HEK293 (cell line): ENCODE data around the gene TMEM114.

Source experiments
- BCL11A ChIP-seq: fragments of 450-650 bp; formaldehyde crosslinking; IDR thresholded peaks from 2 replicates; pipeline ENCODE4 v1.5.1; 2016; ENCODE audit warnings: low read depth, missing biosample characterization, missing genetic modification characterization
- REST ChIP-seq: fragments of 450-650 bp; formaldehyde crosslinking; IDR thresholded peaks from 2 replicates; pipeline ENCODE4 v1.5.1; 2016; ENCODE audit warnings: missing biosample characterization, missing genetic modification characterization
- SALL2 ChIP-seq: fragments of 450-650 bp; formaldehyde crosslinking; IDR thresholded peaks from 2 replicates; pipeline ENCODE4 v1.5.0; 2017; ENCODE audit warnings: missing biosample characterization, mild to moderate bottlenecking, missing genetic modification characterization, borderline replicate concordance
- ZNF350 ChIP-seq: fragments of 450-650 bp; formaldehyde crosslinking; IDR thresholded peaks from 2 replicates; pipeline ENCODE4 v1.5.0; 2017; ENCODE audit warnings: missing biosample characterization, mild to moderate bottlenecking, missing genetic modification characterization
- ZNF404 ChIP-seq: fragments of 450-650 bp; formaldehyde crosslinking; IDR thresholded peaks from 2 replicates; pipeline ENCODE4 v1.5.1; 2017; ENCODE audit warnings: missing biosample characterization, missing genetic modification characterization
- ZNF768 ChIP-seq: fragments of 450-650 bp; formaldehyde crosslinking; IDR thresholded peaks from 2 replicates; pipeline ENCODE4 v1.5.1; 2018; ENCODE audit warnings: missing biosample characterization, mild to moderate bottlenecking, missing genetic modification characterization
- ZNF843 ChIP-seq: fragments of 450-650 bp; formaldehyde crosslinking; IDR thresholded peaks from 2 replicates; pipeline ENCODE4 v1.5.1; 2016; ENCODE audit warnings: missing biosample characterization, missing genetic modification characterization
- TF ChIP-seq, protein P1 (sequence below): fragments of 450-650 bp; formaldehyde crosslinking; IDR thresholded peaks from 2 replicates; pipeline ENCODE4 v1.5.1; 2016; ENCODE audit warnings: missing biosample characterization, missing genetic modification characterization
- TF ChIP-seq, protein P2 (sequence below): IDR thresholded peaks from 2 replicates; pipeline ENCODE4 v1.6.1; 2011; ENCODE audit warnings: mild to moderate bottlenecking, low read depth, low read length, borderline replicate concordance

DNA sequence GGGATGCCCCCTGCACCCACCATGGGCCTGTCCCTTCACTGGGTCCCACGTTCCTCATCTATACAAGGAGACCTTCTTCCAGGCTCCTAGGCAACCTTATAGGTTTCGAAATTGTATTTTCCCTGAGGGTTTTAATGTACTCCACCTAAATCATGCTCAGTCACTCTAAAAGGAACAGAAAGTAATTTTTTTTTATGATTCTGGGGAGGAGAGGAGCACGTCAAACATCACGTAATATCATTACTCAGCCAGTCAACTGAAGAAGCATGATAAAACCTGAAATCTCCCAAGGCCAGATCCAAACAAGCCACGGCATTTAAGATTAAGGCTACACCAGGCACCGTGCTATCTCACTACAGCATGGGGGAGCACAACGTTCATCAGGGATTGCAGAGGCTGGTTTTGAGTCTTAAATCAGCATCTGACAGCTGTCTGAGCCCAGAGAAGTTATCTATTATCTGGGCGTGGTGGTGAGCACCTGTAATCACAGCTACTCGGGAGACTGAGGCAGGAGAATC is 3.9 kb upstream of the TMEM114 start:
- TF ChIP-seq REST (no peak), ZNF768 (no peak), ZNF350 (tag by site-specific recombination) (no peak), BCL11A (tag by site-specific recombination) (no peak), ZNF404 (no peak), SALL2 (tag by site-specific recombination) (no peak), ZNF843 (tag by site-specific recombination) (no peak)
- TF ChIP-seq, protein P1, sequence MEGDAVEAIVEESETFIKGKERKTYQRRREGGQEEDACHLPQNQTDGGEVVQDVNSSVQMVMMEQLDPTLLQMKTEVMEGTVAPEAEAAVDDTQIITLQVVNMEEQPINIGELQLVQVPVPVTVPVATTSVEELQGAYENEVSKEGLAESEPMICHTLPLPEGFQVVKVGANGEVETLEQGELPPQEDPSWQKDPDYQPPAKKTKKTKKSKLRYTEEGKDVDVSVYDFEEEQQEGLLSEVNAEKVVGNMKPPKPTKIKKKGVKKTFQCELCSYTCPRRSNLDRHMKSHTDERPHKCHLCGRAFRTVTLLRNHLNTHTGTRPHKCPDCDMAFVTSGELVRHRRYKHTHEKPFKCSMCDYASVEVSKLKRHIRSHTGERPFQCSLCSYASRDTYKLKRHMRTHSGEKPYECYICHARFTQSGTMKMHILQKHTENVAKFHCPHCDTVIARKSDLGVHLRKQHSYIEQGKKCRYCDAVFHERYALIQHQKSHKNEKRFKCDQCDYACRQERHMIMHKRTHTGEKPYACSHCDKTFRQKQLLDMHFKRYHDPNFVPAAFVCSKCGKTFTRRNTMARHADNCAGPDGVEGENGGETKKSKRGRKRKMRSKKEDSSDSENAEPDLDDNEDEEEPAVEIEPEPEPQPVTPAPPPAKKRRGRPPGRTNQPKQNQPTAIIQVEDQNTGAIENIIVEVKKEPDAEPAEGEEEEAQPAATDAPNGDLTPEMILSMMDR: no peak
- TF ChIP-seq, protein P2, sequence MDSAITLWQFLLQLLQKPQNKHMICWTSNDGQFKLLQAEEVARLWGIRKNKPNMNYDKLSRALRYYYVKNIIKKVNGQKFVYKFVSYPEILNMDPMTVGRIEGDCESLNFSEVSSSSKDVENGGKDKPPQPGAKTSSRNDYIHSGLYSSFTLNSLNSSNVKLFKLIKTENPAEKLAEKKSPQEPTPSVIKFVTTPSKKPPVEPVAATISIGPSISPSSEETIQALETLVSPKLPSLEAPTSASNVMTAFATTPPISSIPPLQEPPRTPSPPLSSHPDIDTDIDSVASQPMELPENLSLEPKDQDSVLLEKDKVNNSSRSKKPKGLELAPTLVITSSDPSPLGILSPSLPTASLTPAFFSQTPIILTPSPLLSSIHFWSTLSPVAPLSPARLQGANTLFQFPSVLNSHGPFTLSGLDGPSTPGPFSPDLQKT: no peak
